HepG2 (cell line): ENCODE data around the gene ARHGAP33. TPM values are rescaled to one million over a fixed set of nuclear protein-coding genes. Genes with fewer than 3 reads are reported as not detected.

Experiments
- HNF4A ChIP-seq: sonication (generic); formaldehyde crosslinking; IDR thresholded peaks from 2 replicates; pipeline ENCODE4 v1.4.0; 2020; ENCODE audit warnings: missing genetic modification reagents
- HOXA5 ChIP-seq: sonication (generic); formaldehyde crosslinking; IDR thresholded peaks from 2 replicates; pipeline ENCODE4 v1.4.0; 2020; ENCODE audit warnings: missing genetic modification reagents
- KLF9 ChIP-seq: IDR thresholded peaks from 2 replicates; pipeline ENCODE4 v1.6.1; 2016; ENCODE audit warnings: low read depth
- MIER3 ChIP-seq: IDR thresholded peaks from 2 replicates; pipeline ENCODE4 v1.6.1; 2016; ENCODE audit warnings: missing compliant biosample characterization, borderline replicate concordance
- NR2C2 ChIP-seq: sonication (generic); formaldehyde crosslinking; IDR thresholded peaks from 2 replicates; pipeline ENCODE4 v1.4.0; 2020; ENCODE audit warnings: missing genetic modification reagents, mild to moderate bottlenecking, moderate library complexity, borderline replicate concordance
- NR2F1 ChIP-seq, 2 experiments: fragments of 450-650 bp in 1 of 2; formaldehyde crosslinking in 1 of 2; IDR thresholded peaks; 2 replicates each; pipeline versions ENCODE4 v1.5.0 to v1.6.1; 2016 to 2020; ENCODE audit warnings: mild to moderate bottlenecking in 1 of 2, missing compliant biosample characterization in 1 of 2, missing genetic modification reagents in 1 of 2, moderate library complexity in 1 of 2
- NR2F6 ChIP-seq, 2 experiments: IDR thresholded peaks; 2 replicates each; pipeline ENCODE4 v1.6.1; 2016; ENCODE audit warnings: antibody characterized with exemption in 1 of 2, mild to moderate bottlenecking in 1 of 2
- SRSF4 ChIP-seq: fragments of 200-400 bp; formaldehyde crosslinking; IDR thresholded peaks from one replicate; pipeline ENCODE4 v1.6.1; 2018; ENCODE audit warnings: mild to moderate bottlenecking, low read depth, low read length, moderate library complexity; ENCODE audit not compliant: poor library complexity, severe bottlenecking
- ZNF546 ChIP-seq: sonication (generic); formaldehyde crosslinking; conservative IDR thresholded peaks from 2 replicates; pipeline ENCODE4 v1.8.1; 2023; ENCODE audit warnings: mild to moderate bottlenecking, missing genetic modification reagents
- ZNF552 ChIP-seq: sonication (generic); formaldehyde crosslinking; IDR thresholded peaks from 2 replicates; pipeline ENCODE4 v1.9.0; 2022; ENCODE audit warnings: missing genetic modification reagents, mild to moderate bottlenecking, borderline replicate concordance
- polyA plus RNA-seq, 8 experiments: library from polyadenylated mRNA; depleted of rRNA in 3 of 8; stranded (reverse) in 7 of 8; unstranded in 1 of 8; fragments of >200 nt; fragmentation: Illumina TruSeq in 4 of 8; extraction: Trizol in 4 of 8; gene quantifications; 2 replicates each; pipeline versions ENCODE4 v1.2.1 to v1.2.3, GENCODE V29; 2011 to 2016; ENCODE audit warnings: low read depth in 4 of 8, missing spikeins in 1 of 8, mixed read lengths in 1 of 8; ENCODE audit not compliant: insufficient read depth in 1 of 8
- total RNA-seq, 5 experiments: library from RNA; depleted of rRNA; stranded (reverse); fragments of >200 nt; fragmentation: Illumina TruSeq; extraction: Trizol; gene quantifications; 2 replicates each; pipeline ENCODE4 v1.2.3, GENCODE V29; 2016; ENCODE audit warnings: low read depth in 1 of 5
- TF ChIP-seq, protein P1 (sequence below): IDR thresholded peaks from 2 replicates; pipeline ENCODE4 v1.6.1; 2016; ENCODE audit warnings: mild to moderate bottlenecking
- TF ChIP-seq, protein P2 (sequence below): sonication (generic); formaldehyde crosslinking; IDR thresholded peaks from 2 replicates; pipeline ENCODE4 v1.5.0; 2020; ENCODE audit warnings: mild to moderate bottlenecking, missing genetic modification reagents
- TF ChIP-seq, protein P3 (sequence below): IDR thresholded peaks from 2 replicates; pipeline ENCODE4 v1.6.1; 2016; ENCODE audit warnings: missing compliant biosample characterization, missing genetic modification reagents, borderline replicate concordance
- TF ChIP-seq, protein P4 (sequence below): sonication (generic); formaldehyde crosslinking; conservative IDR thresholded peaks from 2 replicates; pipeline ENCODE4 v1.8.0; 2022; ENCODE audit warnings: low read depth, missing genetic modification reagents
- TF ChIP-seq, protein P5 (sequence below): sonication (generic); formaldehyde crosslinking; IDR thresholded peaks from 2 replicates; pipeline ENCODE4 v1.5.1; 2020; ENCODE audit warnings: mild to moderate bottlenecking, missing genetic modification reagents

ARHGAP33 gene
- total and polyA plus RNA-seq, 2 of the 13 experiments (the other 11 are each of a cell fraction or from before 2014, with no cell fraction given): 1.3 to 2.7 TPM

DNA sequence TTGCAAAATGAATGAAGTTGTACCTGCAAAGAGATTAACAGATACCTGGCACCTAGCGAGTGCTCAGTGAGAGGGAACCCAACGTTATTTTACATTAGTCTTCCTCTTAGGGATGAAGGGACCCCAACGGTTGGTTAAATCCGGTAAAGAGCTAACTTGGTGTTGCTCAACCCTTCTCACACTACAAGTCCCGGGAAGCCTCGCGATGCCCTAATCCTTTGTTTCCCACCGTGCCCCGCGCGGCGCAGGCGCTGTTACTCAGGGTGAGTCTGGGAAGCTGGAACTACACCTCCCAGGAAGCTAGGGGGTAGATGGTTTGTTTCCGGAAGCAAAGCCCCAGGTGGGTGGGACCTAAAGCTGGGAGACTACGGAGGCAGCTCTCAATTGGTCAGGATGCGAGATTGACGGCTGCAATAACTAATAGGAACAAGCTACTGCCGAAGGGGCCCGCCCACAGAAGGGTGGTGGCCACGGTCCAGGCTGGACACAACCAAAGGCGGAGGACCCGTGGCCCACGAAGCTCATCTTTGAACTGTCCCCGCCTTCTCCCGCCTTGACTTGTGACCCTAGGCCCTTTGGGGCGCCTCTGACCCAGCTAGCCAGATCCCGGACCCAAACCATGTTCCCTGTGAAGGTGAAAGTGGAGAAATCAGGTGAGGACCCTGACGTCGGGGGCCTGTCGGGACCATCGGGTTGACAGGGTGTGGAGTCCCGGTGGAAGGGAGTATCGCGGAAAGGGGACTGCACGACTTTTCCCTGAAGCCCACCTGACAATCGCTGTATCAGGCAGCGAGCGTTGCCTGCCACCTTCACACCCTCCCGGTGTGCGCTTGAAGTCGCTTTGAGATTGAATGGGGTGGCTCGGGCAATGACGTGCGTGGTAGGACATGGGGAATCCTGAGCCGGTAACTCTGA is 27.0 kb upstream of the ARHGAP33 start, which contains the start of gene LIN37 (continued):
- TF ChIP-seq, protein P1, sequence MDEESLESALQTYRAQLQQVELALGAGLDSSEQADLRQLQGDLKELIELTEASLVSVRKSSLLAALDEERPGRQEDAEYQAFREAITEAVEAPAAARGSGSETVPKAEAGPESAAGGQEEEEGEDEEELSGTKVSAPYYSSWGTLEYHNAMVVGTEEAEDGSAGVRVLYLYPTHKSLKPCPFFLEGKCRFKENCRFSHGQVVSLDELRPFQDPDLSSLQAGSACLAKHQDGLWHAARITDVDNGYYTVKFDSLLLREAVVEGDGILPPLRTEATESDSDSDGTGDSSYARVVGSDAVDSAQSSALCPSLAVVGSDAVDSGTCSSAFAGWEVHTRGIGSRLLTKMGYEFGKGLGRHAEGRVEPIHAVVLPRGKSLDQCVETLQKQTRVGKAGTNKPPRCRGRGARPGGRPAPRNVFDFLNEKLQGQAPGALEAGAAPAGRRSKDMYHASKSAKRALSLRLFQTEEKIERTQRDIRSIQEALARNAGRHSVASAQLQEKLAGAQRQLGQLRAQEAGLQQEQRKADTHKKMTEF: peak; percentile 77
- TF ChIP-seq NR2F6 (IDR thresholded peaks at IDR 0.05) (peak; percentile 79), NR2F6 (CRISPR knock-in tag; IDR thresholded peaks at IDR 0.05) (peak; percentile 73), ZNF546 (peak; percentile 56; the same call in 1 of the 2 replicates), SRSF4 (no peak), NR2F1 (CRISPR knock-in tag; IDR thresholded peaks at IDR 0.05) (peak; percentile 66 to 68; a peak in 3 of 4 replicates), ZNF552 (no peak), MIER3 (CRISPR knock-in tag) (peak; percentile 66; the same call in 1 of the 2 replicates), KLF9 (CRISPR knock-in tag) (0 out of 2 replicates have a peak, but pooled peaks have one; percentile 41), HNF4A (CRISPR knock-in tag) (peak; percentile 79), HOXA5 (CRISPR knock-in tag) (peak; percentile 56; the same call in 1 of the 2 replicates), NR2C2 (CRISPR knock-in tag) (peak; percentile 97)
- TF ChIP-seq, protein P2, sequence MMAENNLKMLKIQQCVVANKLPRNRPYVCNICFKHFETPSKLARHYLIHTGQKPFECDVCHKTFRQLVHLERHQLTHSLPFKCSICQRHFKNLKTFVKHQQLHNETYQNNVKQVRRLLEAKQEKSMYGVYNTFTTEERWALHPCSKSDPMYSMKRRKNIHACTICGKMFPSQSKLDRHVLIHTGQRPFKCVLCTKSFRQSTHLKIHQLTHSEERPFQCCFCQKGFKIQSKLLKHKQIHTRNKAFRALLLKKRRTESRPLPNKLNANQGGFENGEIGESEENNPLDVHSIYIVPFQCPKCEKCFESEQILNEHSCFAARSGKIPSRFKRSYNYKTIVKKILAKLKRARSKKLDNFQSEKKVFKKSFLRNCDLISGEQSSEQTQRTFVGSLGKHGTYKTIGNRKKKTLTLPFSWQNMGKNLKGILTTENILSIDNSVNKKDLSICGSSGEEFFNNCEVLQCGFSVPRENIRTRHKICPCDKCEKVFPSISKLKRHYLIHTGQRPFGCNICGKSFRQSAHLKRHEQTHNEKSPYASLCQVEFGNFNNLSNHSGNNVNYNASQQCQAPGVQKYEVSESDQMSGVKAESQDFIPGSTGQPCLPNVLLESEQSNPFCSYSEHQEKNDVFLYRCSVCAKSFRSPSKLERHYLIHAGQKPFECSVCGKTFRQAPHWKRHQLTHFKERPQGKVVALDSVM (CRISPR knock-in tag): peak; percentile 44; the same call in 1 of the 2 replicates
- TF ChIP-seq, protein P3, sequence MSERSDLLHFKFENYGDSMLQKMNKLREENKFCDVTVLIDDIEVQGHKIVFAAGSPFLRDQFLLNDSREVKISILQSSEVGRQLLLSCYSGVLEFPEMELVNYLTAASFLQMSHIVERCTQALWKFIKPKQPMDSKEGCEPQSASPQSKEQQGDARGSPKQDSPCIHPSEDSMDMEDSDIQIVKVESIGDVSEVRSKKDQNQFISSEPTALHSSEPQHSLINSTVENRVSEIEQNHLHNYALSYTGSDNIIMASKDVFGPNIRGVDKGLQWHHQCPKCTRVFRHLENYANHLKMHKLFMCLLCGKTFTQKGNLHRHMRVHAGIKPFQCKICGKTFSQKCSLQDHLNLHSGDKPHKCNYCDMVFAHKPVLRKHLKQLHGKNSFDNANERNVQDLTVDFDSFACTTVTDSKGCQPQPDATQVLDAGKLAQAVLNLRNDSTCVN (CRISPR knock-in tag): 0 out of 2 replicates have a peak, but pooled peaks have one; percentile 69
- TF ChIP-seq, protein P4, sequence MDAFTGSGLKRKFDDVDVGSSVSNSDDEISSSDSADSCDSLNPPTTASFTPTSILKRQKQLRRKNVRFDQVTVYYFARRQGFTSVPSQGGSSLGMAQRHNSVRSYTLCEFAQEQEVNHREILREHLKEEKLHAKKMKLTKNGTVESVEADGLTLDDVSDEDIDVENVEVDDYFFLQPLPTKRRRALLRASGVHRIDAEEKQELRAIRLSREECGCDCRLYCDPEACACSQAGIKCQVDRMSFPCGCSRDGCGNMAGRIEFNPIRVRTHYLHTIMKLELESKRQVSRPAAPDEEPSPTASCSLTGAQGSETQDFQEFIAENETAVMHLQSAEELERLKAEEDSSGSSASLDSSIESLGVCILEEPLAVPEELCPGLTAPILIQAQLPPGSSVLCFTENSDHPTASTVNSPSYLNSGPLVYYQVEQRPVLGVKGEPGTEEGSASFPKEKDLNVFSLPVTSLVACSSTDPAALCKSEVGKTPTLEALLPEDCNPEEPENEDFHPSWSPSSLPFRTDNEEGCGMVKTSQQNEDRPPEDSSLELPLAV: no peak
- TF ChIP-seq, protein P5, sequence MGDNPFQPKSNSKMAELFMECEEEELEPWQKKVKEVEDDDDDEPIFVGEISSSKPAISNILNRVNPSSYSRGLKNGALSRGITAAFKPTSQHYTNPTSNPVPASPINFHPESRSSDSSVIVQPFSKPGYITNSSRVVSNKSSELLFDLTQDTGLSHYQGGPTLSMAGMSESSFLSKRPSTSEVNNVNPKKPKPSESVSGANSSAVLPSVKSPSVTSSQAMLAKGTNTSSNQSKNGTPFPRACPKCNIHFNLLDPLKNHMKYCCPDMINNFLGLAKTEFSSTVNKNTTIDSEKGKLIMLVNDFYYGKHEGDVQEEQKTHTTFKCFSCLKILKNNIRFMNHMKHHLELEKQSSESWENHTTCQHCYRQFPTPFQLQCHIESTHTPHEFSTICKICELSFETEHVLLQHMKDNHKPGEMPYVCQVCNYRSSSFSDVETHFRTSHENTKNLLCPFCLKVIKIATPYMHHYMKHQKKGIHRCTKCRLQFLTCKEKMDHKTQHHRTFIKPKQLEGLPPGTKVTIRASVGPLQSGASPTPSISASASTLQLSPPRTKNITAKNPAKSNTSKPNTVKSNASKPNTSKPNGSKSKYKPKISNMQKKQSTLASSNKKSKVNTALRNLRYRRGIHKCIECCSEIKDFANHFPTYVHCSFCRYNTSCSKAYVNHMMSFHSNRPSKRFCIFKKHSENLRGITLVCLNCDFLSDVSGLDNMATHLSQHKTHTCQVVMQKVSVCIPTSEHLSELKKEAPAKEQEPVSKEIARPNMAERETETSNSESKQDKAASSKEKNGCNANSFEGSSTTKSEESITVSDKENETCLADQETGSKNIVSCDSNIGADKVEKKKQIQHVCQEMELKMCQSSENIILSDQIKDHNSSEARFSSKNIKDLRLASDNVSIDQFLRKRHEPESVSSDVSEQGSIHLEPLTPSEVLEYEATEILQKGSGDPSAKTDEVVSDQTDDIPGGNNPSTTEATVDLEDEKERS (CRISPR knock-in tag): no peak
